HEK293 (cell line): Measurements from ENCODE around the gene REX1BD.

Source experiments
- CTCF ChIA-PET: fragments of 350-600 bp; formaldehyde crosslinking; extraction: SDS; loops from one replicate; lab custom pipeline; 2021; ENCODE audit warnings: antibody characterized with exemption; lab: Yijun Ruan, JAX
- POLR2A ChIA-PET: fragments of 300-600 bp; formaldehyde crosslinking; extraction: SDS; loops from one replicate; lab custom pipeline; 2020; ENCODE audit warnings: antibody characterized with exemption, inconsistent platforms; lab: Yijun Ruan, JAX
- H3K27ac ChIP-seq: fragments of 200-500 bp; sonication (Bioruptor generic); 2 replicates; pipeline ENCODE4 v1.5.1; 2014; ENCODE audit warnings: low read depth, low read length, control low read depth, inconsistent platforms; ENCODE audit errors: extremely low read depth
- H3K36me3 ChIP-seq, 2 experiments: fragments of 200-500 bp in 1 of 2; sonication (Bioruptor generic) in 1 of 2; 1 replicate in 1 of 2; 2 replicates in 1 of 2; pipeline ENCODE4 v1.5.1; 2014 to 2017; ENCODE audit warnings: inconsistent platforms in 2 of 2, low read length in 2 of 2; ENCODE audit not compliant: control insufficient read depth in 2 of 2, insufficient read depth in 1 of 2
- H3K4me1 ChIP-seq: fragments of 200-500 bp; sonication (Bioruptor generic); 2 replicates; pipeline ENCODE4 v1.5.1; 2014; ENCODE audit warnings: mild to moderate bottlenecking, low read length, inconsistent platforms; ENCODE audit not compliant: control insufficient read depth, insufficient read depth
- H3K4me3 ChIP-seq: 2 replicates; pipeline ENCODE4 v1.5.1; 2011; ENCODE audit warnings: low read depth, mild to moderate bottlenecking, control low read depth, low read length, moderate library complexity
- H3K9me3 ChIP-seq: fragments of 200-500 bp; sonication (Bioruptor generic); 2 replicates; pipeline ENCODE4 v1.5.1; 2014; ENCODE audit warnings: low read depth, low read length, inconsistent platforms; ENCODE audit not compliant: control insufficient read depth, insufficient read depth
- GLIS1 ChIP-seq: fragments of 450-650 bp; formaldehyde crosslinking; IDR thresholded peaks from 2 replicates; pipeline ENCODE4 v1.5.1; 2016; ENCODE audit warnings: missing biosample characterization, missing genetic modification characterization
- SCRT2 ChIP-seq: fragments of 450-650 bp; formaldehyde crosslinking; IDR thresholded peaks from 2 replicates; pipeline ENCODE4 v1.5.1; 2016; ENCODE audit warnings: missing biosample characterization, missing genetic modification characterization
- ZBTB48 ChIP-seq: fragments of 450-650 bp; formaldehyde crosslinking; IDR thresholded peaks from 2 replicates; pipeline ENCODE4 v1.5.1; 2016; ENCODE audit warnings: missing biosample characterization, missing genetic modification characterization
- ZNF114 ChIP-seq: fragments of 450-650 bp; formaldehyde crosslinking; IDR thresholded peaks from 2 replicates; pipeline ENCODE4 v1.5.0; 2017; ENCODE audit warnings: missing biosample characterization, missing genetic modification characterization
- ZNF121 ChIP-seq: fragments of 450-650 bp; formaldehyde crosslinking; IDR thresholded peaks from 2 replicates; pipeline ENCODE4 v1.5.1; 2016; ENCODE audit warnings: missing biosample characterization, missing genetic modification characterization
- ZNF146 ChIP-seq: fragments of 450-650 bp; formaldehyde crosslinking; IDR thresholded peaks from 2 replicates; pipeline ENCODE4 v1.5.1; 2016; ENCODE audit warnings: missing biosample characterization, missing genetic modification characterization
- ZNF169 ChIP-seq: fragments of 450-650 bp; formaldehyde crosslinking; IDR thresholded peaks from 2 replicates; pipeline ENCODE4 v1.5.1; 2016; ENCODE audit warnings: missing biosample characterization, missing genetic modification characterization
- ZNF175 ChIP-seq: fragments of 450-650 bp; formaldehyde crosslinking; IDR thresholded peaks from 2 replicates; pipeline ENCODE4 v1.5.1; 2016; ENCODE audit warnings: missing biosample characterization, missing genetic modification characterization
- ZNF184 ChIP-seq: fragments of 450-650 bp; IDR thresholded peaks from 2 replicates; pipeline ENCODE4 v1.5.1; 2018; ENCODE audit warnings: missing biosample characterization, mild to moderate bottlenecking, missing genetic modification characterization
- ZNF311 ChIP-seq: fragments of 450-650 bp; formaldehyde crosslinking; IDR thresholded peaks from 2 replicates; pipeline ENCODE4 v1.5.1; 2017; ENCODE audit warnings: missing biosample characterization, missing genetic modification characterization, borderline replicate concordance
- ZNF350 ChIP-seq: fragments of 450-650 bp; formaldehyde crosslinking; IDR thresholded peaks from 2 replicates; pipeline ENCODE4 v1.5.0; 2017; ENCODE audit warnings: missing biosample characterization, mild to moderate bottlenecking, missing genetic modification characterization
- ZNF366 ChIP-seq: fragments of 450-650 bp; formaldehyde crosslinking; conservative IDR thresholded peaks from 2 replicates; pipeline ENCODE4 v1.5.1; 2016; ENCODE audit warnings: missing biosample characterization, missing genetic modification characterization
- ZNF514 ChIP-seq: fragments of 450-650 bp; formaldehyde crosslinking; IDR thresholded peaks from 2 replicates; pipeline ENCODE4 v1.5.1; 2016; ENCODE audit warnings: missing biosample characterization, missing genetic modification characterization
- ZNF560 ChIP-seq: fragments of 450-650 bp; formaldehyde crosslinking; IDR thresholded peaks from 2 replicates; pipeline ENCODE4 v1.5.1; 2017; ENCODE audit warnings: missing biosample characterization, missing genetic modification characterization, borderline replicate concordance
- ZNF561 ChIP-seq: fragments of 450-650 bp; IDR thresholded peaks from 2 replicates; pipeline ENCODE4 v1.5.1; 2018; ENCODE audit warnings: missing biosample characterization, missing genetic modification characterization, borderline replicate concordance
- ZNF596 ChIP-seq: fragments of 450-650 bp; IDR thresholded peaks from 2 replicates; pipeline ENCODE4 v1.5.0; 2018; ENCODE audit warnings: missing biosample characterization, mild to moderate bottlenecking, missing genetic modification characterization, moderate library complexity
- ZNF621 ChIP-seq: fragments of 450-650 bp; formaldehyde crosslinking; IDR thresholded peaks from 2 replicates; pipeline ENCODE4 v1.5.1; 2017; ENCODE audit warnings: missing biosample characterization, missing genetic modification characterization
- ZNF76 ChIP-seq: fragments of 450-650 bp; formaldehyde crosslinking; IDR thresholded peaks from 2 replicates; pipeline ENCODE4; 2016; ENCODE audit warnings: low read depth, missing biosample characterization, missing genetic modification characterization, borderline replicate concordance
- ZSCAN16 ChIP-seq: fragments of 450-650 bp; formaldehyde crosslinking; IDR thresholded peaks from 2 replicates; pipeline ENCODE4 v1.5.1; 2016; ENCODE audit warnings: missing biosample characterization, missing genetic modification characterization
- TF ChIP-seq, protein P1 (sequence below): fragments of 450-650 bp; formaldehyde crosslinking; IDR thresholded peaks from 2 replicates; pipeline ENCODE4 v1.5.1; 2017; ENCODE audit warnings: missing biosample characterization, missing genetic modification characterization
- TF ChIP-seq, protein P2 (sequence below): fragments of 450-650 bp; formaldehyde crosslinking; IDR thresholded peaks from 2 replicates; pipeline ENCODE4 v1.5.1; 2016; ENCODE audit warnings: missing biosample characterization, missing genetic modification characterization
- TF ChIP-seq, protein P3 (sequence below): fragments of 450-650 bp; formaldehyde crosslinking; IDR thresholded peaks from 2 replicates; pipeline ENCODE4 v1.5.1; 2016; ENCODE audit warnings: missing biosample characterization, missing genetic modification characterization

Gene REX1BD

DNA sequence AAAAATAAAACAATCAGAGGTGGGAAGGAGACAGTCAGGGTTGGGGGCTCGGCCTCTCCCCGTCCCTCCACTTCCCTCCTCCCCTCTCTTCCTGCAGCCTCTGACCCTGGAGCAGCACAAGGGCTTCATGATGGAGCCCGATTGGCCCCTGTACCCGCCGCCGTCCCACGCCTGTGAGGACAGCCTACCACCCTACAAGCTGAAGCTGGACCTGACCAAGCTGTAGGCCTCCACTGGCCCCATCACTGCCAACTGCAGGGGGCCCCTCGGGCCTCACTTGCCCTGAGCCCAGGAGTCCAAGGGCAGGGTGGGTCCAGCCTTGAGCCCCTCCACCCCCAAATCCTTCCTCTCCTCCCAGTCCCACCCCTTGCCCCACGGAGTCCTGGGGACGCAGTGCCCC, 31.7 kb downstream of the REX1BD start (continued):
- TF ChIP-seq GLIS1, result no peak

DNA sequence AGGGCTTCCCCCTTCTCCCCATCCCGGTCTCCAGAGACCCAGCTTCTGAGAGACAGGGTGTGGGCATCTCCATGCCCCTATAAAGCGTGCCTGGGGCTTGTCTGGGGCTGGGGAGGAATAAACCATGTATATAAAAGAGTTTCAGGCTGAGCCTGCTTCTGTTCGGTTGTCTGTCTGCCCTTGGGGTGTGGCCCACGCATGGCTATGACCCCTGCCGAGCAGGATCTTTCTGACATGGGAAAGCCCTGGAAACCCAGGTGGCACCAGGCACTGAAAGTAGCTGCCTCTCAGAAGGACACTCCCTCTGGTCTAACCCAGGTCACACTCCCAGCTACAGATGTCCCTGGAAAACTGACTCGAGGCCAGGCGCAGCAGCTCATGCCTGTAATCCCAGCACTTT, 32.3 kb downstream of the REX1BD start:
- no peaks in the 10 kb centered on the region for H3K36me3 ChIP-seq
- H3K27ac ChIP-seq, result no peak overlapping the region
- ChIA-PET CTCF (interaction anchor here (0.7 to 1.3 kb wide), 3 partner anchors 151 to 221 kb away, joined by 3 to 4 read pairs (median 3); no protein-coding TSS in a partner anchor), POLR2A (interaction anchor here (0.6 to 1.5 kb wide), 3 partner anchors 8 to 146 kb away, joined by 3 to 5 read pairs (median 3); partner anchors contain the start of gene TMEM59L)
- H3K4me3 ChIP-seq, result no peak overlapping the region
- TF ChIP-seq ZNF561 (tag by site-specific recombination) (no peak), ZNF169 (tag by site-specific recombination) (no peak), ZNF514 (no peak), SCRT2 (tag by site-specific recombination) (no peak), ZBTB48 (tag by site-specific recombination) (no peak), ZNF184 (no peak), ZNF76 (tag by site-specific recombination) (no peak), ZNF146 (no peak), ZNF596 (no peak), ZNF366 (tag by site-specific recombination) (no peak), ZNF121 (tag by site-specific recombination) (no peak), ZNF175 (tag by site-specific recombination) (no peak), ZNF560 (tag by site-specific recombination) (no peak)
- TF ChIP-seq, protein P1, sequence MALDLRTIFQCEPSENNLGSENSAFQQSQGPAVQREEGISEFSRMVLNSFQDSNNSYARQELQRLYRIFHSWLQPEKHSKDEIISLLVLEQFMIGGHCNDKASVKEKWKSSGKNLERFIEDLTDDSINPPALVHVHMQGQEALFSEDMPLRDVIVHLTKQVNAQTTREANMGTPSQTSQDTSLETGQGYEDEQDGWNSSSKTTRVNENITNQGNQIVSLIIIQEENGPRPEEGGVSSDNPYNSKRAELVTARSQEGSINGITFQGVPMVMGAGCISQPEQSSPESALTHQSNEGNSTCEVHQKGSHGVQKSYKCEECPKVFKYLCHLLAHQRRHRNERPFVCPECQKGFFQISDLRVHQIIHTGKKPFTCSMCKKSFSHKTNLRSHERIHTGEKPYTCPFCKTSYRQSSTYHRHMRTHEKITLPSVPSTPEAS (tag by site-specific recombination), result no peak
- TF ChIP-seq, protein P2, sequence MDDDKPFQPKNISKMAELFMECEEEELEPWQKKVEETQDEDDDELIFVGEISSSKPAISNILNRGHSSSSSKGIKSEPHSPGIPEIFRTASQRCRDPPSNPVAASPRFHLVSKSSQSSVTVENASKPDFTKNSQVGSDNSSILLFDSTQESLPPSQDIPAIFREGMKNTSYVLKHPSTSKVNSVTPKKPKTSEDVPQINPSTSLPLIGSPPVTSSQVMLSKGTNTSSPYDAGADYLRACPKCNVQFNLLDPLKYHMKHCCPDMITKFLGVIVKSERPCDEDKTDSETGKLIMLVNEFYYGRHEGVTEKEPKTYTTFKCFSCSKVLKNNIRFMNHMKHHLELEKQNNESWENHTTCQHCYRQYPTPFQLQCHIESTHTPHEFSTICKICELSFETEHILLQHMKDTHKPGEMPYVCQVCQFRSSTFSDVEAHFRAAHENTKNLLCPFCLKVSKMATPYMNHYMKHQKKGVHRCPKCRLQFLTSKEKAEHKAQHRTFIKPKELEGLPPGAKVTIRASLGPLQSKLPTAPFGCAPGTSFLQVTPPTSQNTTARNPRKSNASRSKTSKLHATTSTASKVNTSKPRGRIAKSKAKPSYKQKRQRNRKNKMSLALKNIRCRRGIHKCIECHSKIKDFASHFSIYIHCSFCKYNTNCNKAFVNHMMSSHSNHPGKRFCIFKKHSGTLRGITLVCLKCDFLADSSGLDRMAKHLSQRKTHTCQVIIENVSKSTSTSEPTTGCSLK (tag by site-specific recombination), result no peak
- no peaks in the 10 kb centered on the region for H3K4me1 ChIP-seq
- H3K9me3 ChIP-seq, result no peaks in the 10 kb centered on the region

DNA sequence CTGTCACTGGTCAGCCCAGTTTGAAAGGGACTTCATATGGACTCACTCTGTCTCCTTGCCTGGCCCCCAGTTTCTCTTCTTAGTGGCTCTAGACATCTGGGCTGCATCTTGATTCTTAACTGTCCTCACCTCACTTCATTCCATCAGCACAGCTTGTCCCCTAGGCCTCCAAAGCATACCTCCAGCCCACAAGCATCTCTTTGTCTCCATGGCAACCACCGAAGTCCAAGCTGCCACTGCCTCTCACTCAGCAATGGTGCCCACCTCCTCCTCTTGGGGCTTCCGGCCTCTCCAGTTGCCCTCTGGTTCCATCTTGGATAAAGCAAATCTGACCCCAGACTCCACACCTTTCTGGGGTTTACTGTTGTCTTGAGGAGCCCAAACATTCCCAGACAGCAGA, 38.3 kb downstream of the REX1BD start:
- no peaks in the 10 kb centered on the region for H3K9me3 ChIP-seq
- ChIA-PET POLR2A (interaction anchor here (0.6 kb wide), 1 partner anchor 12 kb away, joined by 5 read pairs; no protein-coding TSS in a partner anchor), CTCF (no interaction called here)
- no peaks in the 10 kb centered on the region for H3K4me1 ChIP-seq
- no peak overlapping the region for H3K4me3 ChIP-seq
- H3K27ac ChIP-seq, result no peak overlapping the region
- no peaks in the 10 kb centered on the region for H3K36me3 ChIP-seq
- TF ChIP-seq, protein P3, sequence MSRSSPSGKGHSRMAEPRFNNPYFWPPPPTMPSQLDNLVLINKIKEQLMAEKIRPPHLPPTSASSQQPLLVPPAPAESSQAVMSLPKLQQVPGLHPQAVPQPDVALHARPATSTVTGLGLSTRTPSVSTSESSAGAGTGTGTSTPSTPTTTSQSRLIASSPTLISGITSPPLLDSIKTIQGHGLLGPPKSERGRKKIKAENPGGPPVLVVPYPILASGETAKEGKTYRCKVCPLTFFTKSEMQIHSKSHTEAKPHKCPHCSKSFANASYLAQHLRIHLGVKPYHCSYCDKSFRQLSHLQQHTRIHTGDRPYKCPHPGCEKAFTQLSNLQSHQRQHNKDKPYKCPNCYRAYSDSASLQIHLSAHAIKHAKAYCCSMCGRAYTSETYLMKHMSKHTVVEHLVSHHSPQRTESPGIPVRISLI (tag by site-specific recombination), result no peak
- TF ChIP-seq ZNF350 (no peak), ZSCAN16 (tag by site-specific recombination) (no peak), ZNF114 (no peak), ZNF311 (tag by site-specific recombination) (no peak), SCRT2 (tag by site-specific recombination) (no peak), ZBTB48 (tag by site-specific recombination) (no peak), ZNF621 (no peak)
